Esophagus muscularis mucosa (tissue), 3 donors: ENCODE results near the gene UBE2E3.

Experiments used
- CTCF ChIP-seq, 3 experiments: fragments of 200-600 bp in 2 of 3; fragments of 450-650 bp in 1 of 3; sonication (generic) in 2 of 3; IDR thresholded peaks; one replicate each; pipeline ENCODE4 v1.5.1; 2017 to 2019; ENCODE audit warnings: antibody characterized with exemption in 3 of 3, mild to moderate bottlenecking in 2 of 3, moderate library complexity in 1 of 3
- POLR2AphosphoS5 ChIP-seq, 2 donors: sonication (generic); formaldehyde crosslinking; IDR thresholded peaks; one replicate each; pipeline ENCODE4 v1.6.1; 2017; ENCODE audit warnings: antibody characterized with exemption in 2 of 2

- TF ChIP-seq POLR2AphosphoS5 (IDR thresholded peaks at IDR 0.05) = no peak
- TF ChIP-seq CTCF (IDR thresholded peaks at IDR 0.05) = no peak
Observed at GRCh38 chr2:180966378-180966777, 14.0 kb upstream of the UBE2E3 start.
